GM12878 (cell line): ENCODE measurements around the gene EOLA1. TPM values are rescaled to one million over a fixed set of nuclear protein-coding genes. Genes with fewer than 3 reads are reported as not detected.

Experiments
- ATAC-seq: fragments of 200-7000 bp; cut with Tn5 transposase; 3 replicates; pipeline ENCODE4 v1.9.1; 2020; ENCODE audit warnings: mild to moderate bottlenecking, moderate library complexity
- BruUV-seq: library from RNA; stranded (reverse); fragments of 400-500 nt; replicated peaks from 2 replicates; lab custom pipeline; 2021; lab: Mats Ljungman, UMichigan
- CTCF ChIA-PET: fragments of 300-600 bp; sonication (Branson Sonifier 250); formaldehyde crosslinking; extraction: SDS; loops from one replicate; lab custom pipeline; 2021; ENCODE audit warnings: inconsistent platforms; lab: Yijun Ruan, JAX
- POLR2A ChIA-PET: fragments of 350-600 bp; formaldehyde crosslinking; extraction: SDS; loops from one replicate; lab custom pipeline; 2021; ENCODE audit warnings: inconsistent platforms; lab: Charles Lee
- RAD21 ChIA-PET: fragments of 300-600 bp; sonication (Branson Sonifier 250); formaldehyde crosslinking; loops from one replicate; lab custom pipeline; 2023; ENCODE audit warnings: antibody characterized with exemption; ENCODE audit not compliant: unreplicated experiment; lab: Charles Lee
- SMC1A ChIA-PET: fragments of 300-600 bp; sonication (Branson Sonifier 250); formaldehyde crosslinking; loops from one replicate; lab custom pipeline; 2023; ENCODE audit not compliant: unreplicated experiment, uncharacterized antibody; lab: Charles Lee
- DNase-seq: peaks from one replicate; pipeline ENCODE4 v3.0.0-alpha.2; 2011; ENCODE audit warnings: low read depth, low spot score
- FAIRE-seq: peaks from 3 replicates; lab custom pipeline; 2011; peaks lifted over from hg19 to GRCh38; lab: Jason Lieb, UNC
- H2AFZ ChIP-seq: 2 replicates; pipeline ENCODE4 v1.6.0; 2011; ENCODE audit warnings: low read depth, low read length, control low read depth; ENCODE audit not compliant: control insufficient read depth
- H3K27ac ChIP-seq: 2 replicates; pipeline ENCODE4 v1.5.1; 2011; ENCODE audit warnings: control low read depth; ENCODE audit not compliant: control insufficient read depth, insufficient read depth
- H3K27me3 ChIP-seq, 2 experiments: replicated peaks in 1 of 2; 2 replicates each; pipeline versions ENCODE4 v1.6.0 to v1.6.1; 2011; ENCODE audit warnings: low read length in 1 of 2; ENCODE audit not compliant: control insufficient read depth in 2 of 2, insufficient read depth in 2 of 2
- H3K36me3 ChIP-seq, 2 experiments: 2 replicates each; pipeline ENCODE4 v1.5.1; 2011; ENCODE audit warnings: low read length in 1 of 2; ENCODE audit not compliant: control insufficient read depth in 2 of 2, insufficient read depth in 2 of 2
- H3K4me1 ChIP-seq: 2 replicates; pipeline ENCODE4 v1.6.1; 2011; ENCODE audit warnings: mild to moderate bottlenecking, low read length, moderate library complexity, mixed read lengths; ENCODE audit not compliant: control insufficient read depth, insufficient read depth
- H3K4me2 ChIP-seq: 2 replicates; pipeline ENCODE4 v1.6.0; 2011; ENCODE audit warnings: control low read depth; ENCODE audit not compliant: control insufficient read depth, insufficient read depth
- H3K4me3 ChIP-seq: fragments of 200-600 bp; sonication (generic); 2 replicates; pipeline ENCODE4 v1.5.1; 2016
- H3K79me2 ChIP-seq: 2 replicates; pipeline ENCODE4 v1.6.0; 2011; ENCODE audit warnings: low read length; ENCODE audit not compliant: control insufficient read depth, insufficient read depth
- H3K9ac ChIP-seq: 2 replicates; pipeline ENCODE4 v1.8.0; 2011; ENCODE audit warnings: low read length, control low read depth, mixed read lengths; ENCODE audit not compliant: control insufficient read depth, insufficient read depth
- H3K9me3 ChIP-seq: replicated peaks from 3 replicates; pipeline ENCODE4 v1.5.1; 2011; ENCODE audit warnings: mild to moderate bottlenecking, low read length; ENCODE audit not compliant: control insufficient read depth, insufficient read depth
- H4K20me1 ChIP-seq: 2 replicates; pipeline ENCODE4 v1.6.0; 2011; ENCODE audit not compliant: control insufficient read depth, insufficient read depth
- CBFB ChIP-seq: IDR thresholded peaks from 2 replicates; pipeline ENCODE4 v1.6.1; 2016; ENCODE audit warnings: antibody characterized with exemption, low read depth
- CTCF ChIP-seq, 3 experiments: IDR thresholded peaks in 2 of 3; conservative IDR thresholded peaks in 1 of 3; 2 replicates each; pipeline ENCODE4 v1.5.1; 2011; ENCODE audit warnings: low read depth in 3 of 3, low read length in 3 of 3, mild to moderate bottlenecking in 3 of 3, control low read depth in 2 of 3, moderate library complexity in 2 of 3, inconsistent platforms in 1 of 3, mixed read lengths in 1 of 3; ENCODE audit not compliant: control insufficient read depth in 2 of 3, insufficient read depth in 1 of 3; ENCODE audit errors: extremely low read depth in 1 of 3
- RAD21 ChIP-seq: IDR thresholded peaks from 2 replicates; pipeline ENCODE4 v1.6.1; 2011; ENCODE audit warnings: mild to moderate bottlenecking, low read depth, low read length, moderate library complexity; ENCODE audit not compliant: insufficient read depth
- STAT1 ChIP-seq: fragments of 450-650 bp; conservative IDR thresholded peaks from 2 replicates; pipeline ENCODE4 v1.6.1; 2014; ENCODE audit warnings: antibody characterized with exemption, mild to moderate bottlenecking
- WGBS: methylation state at CpG from one replicate; pipeline ENCODE4 v1.1.6; 2016; ENCODE audit warnings: low lambda C conversion rate; ENCODE audit not compliant: insufficient replicate concordance, insufficient coverage; ENCODE audit errors: missing lambda C conversion rate; 5-methylcytosine and 5-hydroxymethylcytosine counted together
- in situ Hi-C: fragments of 300-500 bp; cut with MboI; formaldehyde crosslinking; loops from 9 replicates; pipeline ENCODE4 v1.14.3; 2018; ENCODE audit warnings: mixed read lengths
- intact Hi-C: fragments of 100-400 bp; cut with micrococcal nuclease; formaldehyde crosslinking; loops from one replicate; pipeline ENCODE4 v1.14.2; 2022; ENCODE audit not compliant: unreplicated experiment
- polyA plus RNA-seq, 11 experiments: library from polyadenylated mRNA; depleted of rRNA in 4 of 11; unstranded in 6 of 11; stranded (reverse) in 5 of 11; fragments of >200 nt; fragmentation: Nextera tagmentation in 4 of 11; fragmentation: Illumina TruSeq in 1 of 11; extraction: Ambion mirVana in 4 of 11; extraction: Trizol in 1 of 11; gene quantifications; 1 replicate in 1 of 11; 2 replicates in 10 of 11; pipeline versions ENCODE4 v1.2.1 to v1.2.3, GENCODE V29; 2011 to 2016; ENCODE audit warnings: inconsistent platforms in 2 of 11, missing spikeins in 2 of 11, low read depth in 1 of 11
- total RNA-seq, 4 experiments: library from RNA; depleted of rRNA in 3 of 4; stranded (reverse); fragments of >200 nt in 3 of 4; fragmentation: Illumina TruSeq in 1 of 4; extraction: Trizol in 1 of 4; gene quantifications; 2 replicates each; pipeline versions ENCODE4 v1.2.1 to v1.2.3, GENCODE V29; 2013 to 2021

EOLA1 gene
- total and polyA plus RNA-seq, 10 of the 15 experiments (the other 5 are each of a cell fraction or from before 2014, with no cell fraction given), result 9.2 to 42.3 (median 24.3) TPM

- peak; percentile 45; the same call in 1 of the 2 replicates for TF ChIP-seq RAD21
- TF ChIP-seq STAT1, result no peak
- peak in 2 of 3 experiments; percentile 26 to 33; a peak in 3 of 6 replicates for TF ChIP-seq CTCF (IDR thresholded peaks at IDR 0.05 in 2 of 3, conservative IDR thresholded peaks at IDR 0.05 in 1 of 3; ENCODE audit: control insufficient read depth in 2 of 3, extremely low read depth in 1 of 3, insufficient read depth in 1 of 3, low read depth in 3 of 3, low read length in 3 of 3)
- no peak for TF ChIP-seq CBFB
- H3K79me2 ChIP-seq, result no peaks in the 10 kb centered on the region
- no peaks in the 10 kb centered on the region for H4K20me1 ChIP-seq
- peak; percentile 59 for ATAC-seq
- 12% methylated on average over 4 of the region's 4 CpGs for WGBS
- H2AFZ ChIP-seq, result no peak overlapping the region
- no peaks in the 10 kb centered on the region for H3K9me3 ChIP-seq
- H3K4me3 ChIP-seq, result no peak overlapping the region
- H3K4me2 ChIP-seq, result no peak overlapping the region
- H3K4me1 ChIP-seq, result peaks cover 4% of the 10 kb centered on the region
- intact Hi-C loops, result loop anchor here (10.0 kb wide), 1 partner anchor 114 kb away; no protein-coding TSS in a partner anchor
- H3K36me3 ChIP-seq, result no peaks in the 10 kb centered on the region
- ChIA-PET RAD21 (interaction anchor here (0.9 kb wide), 1 partner anchor 30 kb away, joined by 4 read pairs; no protein-coding TSS in a partner anchor), POLR2A (interaction anchor here (1.0 kb wide), 1 partner anchor 30 kb away, joined by 7 read pairs; the partner anchor contains the start of gene EOLA1), SMC1A (interaction anchor here (1.2 kb wide), 1 partner anchor 18 kb away, joined by 6 read pairs; no protein-coding TSS in a partner anchor), CTCF (interaction anchor here (0.6 to 6.9 kb wide), 3 partner anchors 10 to 32 kb away, joined by 3 to 88 read pairs (median 5); no protein-coding TSS in a partner anchor)
- H3K9ac ChIP-seq, result no peak overlapping the region
- H3K27ac ChIP-seq, result no peak overlapping the region
- no peak for FAIRE-seq
- in situ Hi-C loops, result loop anchor here (25.0 kb wide), 1 partner anchor 1177 kb away; the partner anchor contains the start of gene MTMR1
- H3K27me3 ChIP-seq, result no peaks in the 10 kb centered on the region; a peak in 2 of 4 replicates
- BruUV-seq, result no TSS peak
- no peak for DNase-seq
These were observed 30.4 kb upstream of the EOLA1 start for GRCh38 chrX:149510386-149510785.
